H1 (cell line): ENCODE data around the gene WWP2. TPM values are rescaled to one million over a fixed set of nuclear protein-coding genes. Genes with fewer than 3 reads are reported as not detected.

Experiments used
- BACH1 ChIP-seq: IDR thresholded peaks from 2 replicates; pipeline ENCODE4 v1.6.1; 2012; ENCODE audit warnings: low read length, improper control_type of control experiment
- BRCA1 ChIP-seq: IDR thresholded peaks from 2 replicates; pipeline ENCODE4 v1.6.1; 2012; ENCODE audit warnings: low read depth, low read length, improper control_type of control experiment
- CBX5 ChIP-seq: fragments of 300-800, 300-1000 bp; sonication (generic); IDR thresholded peaks from 2 replicates; pipeline ENCODE4 v1.7.1; 2016; ENCODE audit warnings: antibody characterized with exemption, low read length, low read depth
- NANOG ChIP-seq: IDR thresholded peaks from 2 replicates; pipeline ENCODE4 v1.6.1; 2011; ENCODE audit warnings: low read length, low read depth, mild to moderate bottlenecking, inconsistent platforms; ENCODE audit not compliant: insufficient read depth, poor library complexity, severe bottlenecking
- NRF1 ChIP-seq: IDR thresholded peaks from 2 replicates; pipeline ENCODE4 v1.6.1; 2011; ENCODE audit warnings: mild to moderate bottlenecking, low read depth, low read length, improper control_type of control experiment
- RBBP5 ChIP-seq: IDR thresholded peaks from 2 replicates; pipeline ENCODE4 v1.7.1; 2012; ENCODE audit warnings: low read depth, mild to moderate bottlenecking, inconsistent platforms, low read length, moderate library complexity, borderline replicate concordance
- SIN3A ChIP-seq, 2 experiments: IDR thresholded peaks in 1 of 2; conservative IDR thresholded peaks in 1 of 2; 2 replicates each; pipeline ENCODE4 v1.6.1; 2011 to 2012; ENCODE audit warnings: low read length in 2 of 2, improper control_type of control experiment in 1 of 2, low read depth in 1 of 2, mild to moderate bottlenecking in 1 of 2
- SRF ChIP-seq: IDR thresholded peaks from 2 replicates; pipeline ENCODE4 v1.6.1; 2011; ENCODE audit warnings: mild to moderate bottlenecking, low read depth, low read length, moderate library complexity
- TAF7 ChIP-seq: optimal IDR thresholded peaks from 2 replicates; pipeline ENCODE3; 2011; ENCODE audit warnings: low read depth, mild to moderate bottlenecking, inconsistent platforms, low read length, moderate library complexity, borderline replicate concordance
- polyA plus RNA-seq, 7 experiments: library from polyadenylated mRNA; depleted of rRNA in 3 of 7; stranded (reverse) in 5 of 7; unstranded in 2 of 7; fragments of >200 nt in 5 of 7; fragments of 200-250 nt in 2 of 7; gene quantifications; 1 replicate in 5 of 7; 2 replicates in 1 of 7; 4 replicates in 1 of 7; pipeline versions ENCODE4 v1.2.1 to v1.2.3, GENCODE V29; 2011 to 2013; ENCODE audit warnings: missing spikeins in 2 of 7, mixed read lengths in 2 of 7
- total RNA-seq: library from RNA; stranded (reverse); fragmentation: NEBNext Ultra II Directional; extraction: Animal tissue kit (Norgen Biotek cat#: 25700); gene quantifications from 2 replicates; pipeline ENCODE4 v1.2.1, GENCODE V29; 2021
- TF ChIP-seq, protein P1 (sequence below): fragments of 300-600 bp; sonication (generic); IDR thresholded peaks from 2 replicates; pipeline ENCODE4 v1.7.1; 2012; ENCODE audit warnings: low read length, moderate library complexity, mild to moderate bottlenecking, inconsistent platforms; ENCODE audit not compliant: insufficient replicate concordance
- TF ChIP-seq, protein P2 (sequence below): IDR thresholded peaks from 2 replicates; pipeline ENCODE4 v1.6.1; 2012; ENCODE audit warnings: inconsistent platforms

WWP2 gene
- total and polyA plus RNA-seq, 2 of the 8 experiments (the other 6 are each of a cell fraction or from before 2014, with no cell fraction given) = 14.1 to 42.2 TPM

DNA sequence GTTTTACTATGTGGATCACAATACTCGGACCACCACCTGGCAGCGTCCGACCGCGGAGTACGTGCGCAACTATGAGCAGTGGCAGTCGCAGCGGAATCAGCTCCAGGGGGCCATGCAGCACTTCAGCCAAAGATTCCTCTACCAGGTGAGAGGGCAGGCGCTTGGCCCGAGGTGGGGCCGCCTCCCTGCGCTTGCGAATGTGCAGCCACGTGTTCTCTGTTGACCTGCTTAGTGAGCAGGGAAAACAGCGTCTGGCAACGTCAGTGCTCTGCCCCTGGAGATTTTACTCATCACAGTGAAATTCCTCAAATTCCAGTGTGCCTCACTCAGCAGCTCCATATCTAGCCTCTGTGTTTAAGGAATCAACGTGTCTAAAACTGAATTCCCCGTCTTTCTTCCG lies 155.6 kb downstream of the WWP2 start (continued):
- TF ChIP-seq TAF7 = no peak
- no peak for TF ChIP-seq NANOG
- TF ChIP-seq, protein P1, sequence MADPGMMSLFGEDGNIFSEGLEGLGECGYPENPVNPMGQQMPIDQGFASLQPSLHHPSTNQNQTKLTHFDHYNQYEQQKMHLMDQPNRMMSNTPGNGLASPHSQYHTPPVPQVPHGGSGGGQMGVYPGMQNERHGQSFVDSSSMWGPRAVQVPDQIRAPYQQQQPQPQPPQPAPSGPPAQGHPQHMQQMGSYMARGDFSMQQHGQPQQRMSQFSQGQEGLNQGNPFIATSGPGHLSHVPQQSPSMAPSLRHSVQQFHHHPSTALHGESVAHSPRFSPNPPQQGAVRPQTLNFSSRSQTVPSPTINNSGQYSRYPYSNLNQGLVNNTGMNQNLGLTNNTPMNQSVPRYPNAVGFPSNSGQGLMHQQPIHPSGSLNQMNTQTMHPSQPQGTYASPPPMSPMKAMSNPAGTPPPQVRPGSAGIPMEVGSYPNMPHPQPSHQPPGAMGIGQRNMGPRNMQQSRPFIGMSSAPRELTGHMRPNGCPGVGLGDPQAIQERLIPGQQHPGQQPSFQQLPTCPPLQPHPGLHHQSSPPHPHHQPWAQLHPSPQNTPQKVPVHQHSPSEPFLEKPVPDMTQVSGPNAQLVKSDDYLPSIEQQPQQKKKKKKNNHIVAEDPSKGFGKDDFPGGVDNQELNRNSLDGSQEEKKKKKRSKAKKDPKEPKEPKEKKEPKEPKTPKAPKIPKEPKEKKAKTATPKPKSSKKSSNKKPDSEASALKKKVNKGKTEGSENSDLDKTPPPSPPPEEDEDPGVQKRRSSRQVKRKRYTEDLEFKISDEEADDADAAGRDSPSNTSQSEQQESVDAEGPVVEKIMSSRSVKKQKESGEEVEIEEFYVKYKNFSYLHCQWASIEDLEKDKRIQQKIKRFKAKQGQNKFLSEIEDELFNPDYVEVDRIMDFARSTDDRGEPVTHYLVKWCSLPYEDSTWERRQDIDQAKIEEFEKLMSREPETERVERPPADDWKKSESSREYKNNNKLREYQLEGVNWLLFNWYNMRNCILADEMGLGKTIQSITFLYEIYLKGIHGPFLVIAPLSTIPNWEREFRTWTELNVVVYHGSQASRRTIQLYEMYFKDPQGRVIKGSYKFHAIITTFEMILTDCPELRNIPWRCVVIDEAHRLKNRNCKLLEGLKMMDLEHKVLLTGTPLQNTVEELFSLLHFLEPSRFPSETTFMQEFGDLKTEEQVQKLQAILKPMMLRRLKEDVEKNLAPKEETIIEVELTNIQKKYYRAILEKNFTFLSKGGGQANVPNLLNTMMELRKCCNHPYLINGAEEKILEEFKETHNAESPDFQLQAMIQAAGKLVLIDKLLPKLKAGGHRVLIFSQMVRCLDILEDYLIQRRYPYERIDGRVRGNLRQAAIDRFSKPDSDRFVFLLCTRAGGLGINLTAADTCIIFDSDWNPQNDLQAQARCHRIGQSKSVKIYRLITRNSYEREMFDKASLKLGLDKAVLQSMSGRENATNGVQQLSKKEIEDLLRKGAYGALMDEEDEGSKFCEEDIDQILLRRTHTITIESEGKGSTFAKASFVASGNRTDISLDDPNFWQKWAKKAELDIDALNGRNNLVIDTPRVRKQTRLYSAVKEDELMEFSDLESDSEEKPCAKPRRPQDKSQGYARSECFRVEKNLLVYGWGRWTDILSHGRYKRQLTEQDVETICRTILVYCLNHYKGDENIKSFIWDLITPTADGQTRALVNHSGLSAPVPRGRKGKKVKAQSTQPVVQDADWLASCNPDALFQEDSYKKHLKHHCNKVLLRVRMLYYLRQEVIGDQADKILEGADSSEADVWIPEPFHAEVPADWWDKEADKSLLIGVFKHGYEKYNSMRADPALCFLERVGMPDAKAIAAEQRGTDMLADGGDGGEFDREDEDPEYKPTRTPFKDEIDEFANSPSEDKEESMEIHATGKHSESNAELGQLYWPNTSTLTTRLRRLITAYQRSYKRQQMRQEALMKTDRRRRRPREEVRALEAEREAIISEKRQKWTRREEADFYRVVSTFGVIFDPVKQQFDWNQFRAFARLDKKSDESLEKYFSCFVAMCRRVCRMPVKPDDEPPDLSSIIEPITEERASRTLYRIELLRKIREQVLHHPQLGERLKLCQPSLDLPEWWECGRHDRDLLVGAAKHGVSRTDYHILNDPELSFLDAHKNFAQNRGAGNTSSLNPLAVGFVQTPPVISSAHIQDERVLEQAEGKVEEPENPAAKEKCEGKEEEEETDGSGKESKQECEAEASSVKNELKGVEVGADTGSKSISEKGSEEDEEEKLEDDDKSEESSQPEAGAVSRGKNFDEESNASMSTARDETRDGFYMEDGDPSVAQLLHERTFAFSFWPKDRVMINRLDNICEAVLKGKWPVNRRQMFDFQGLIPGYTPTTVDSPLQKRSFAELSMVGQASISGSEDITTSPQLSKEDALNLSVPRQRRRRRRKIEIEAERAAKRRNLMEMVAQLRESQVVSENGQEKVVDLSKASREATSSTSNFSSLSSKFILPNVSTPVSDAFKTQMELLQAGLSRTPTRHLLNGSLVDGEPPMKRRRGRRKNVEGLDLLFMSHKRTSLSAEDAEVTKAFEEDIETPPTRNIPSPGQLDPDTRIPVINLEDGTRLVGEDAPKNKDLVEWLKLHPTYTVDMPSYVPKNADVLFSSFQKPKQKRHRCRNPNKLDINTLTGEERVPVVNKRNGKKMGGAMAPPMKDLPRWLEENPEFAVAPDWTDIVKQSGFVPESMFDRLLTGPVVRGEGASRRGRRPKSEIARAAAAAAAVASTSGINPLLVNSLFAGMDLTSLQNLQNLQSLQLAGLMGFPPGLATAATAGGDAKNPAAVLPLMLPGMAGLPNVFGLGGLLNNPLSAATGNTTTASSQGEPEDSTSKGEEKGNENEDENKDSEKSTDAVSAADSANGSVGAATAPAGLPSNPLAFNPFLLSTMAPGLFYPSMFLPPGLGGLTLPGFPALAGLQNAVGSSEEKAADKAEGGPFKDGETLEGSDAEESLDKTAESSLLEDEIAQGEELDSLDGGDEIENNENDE = no peak
- TF ChIP-seq CBX5 = no peak
- no peak for TF ChIP-seq BRCA1
- TF ChIP-seq SIN3A (conservative IDR thresholded peaks at IDR 0.05 in 1 of 2, IDR thresholded peaks at IDR 0.05 in 1 of 2; ENCODE audit: low read depth in 1 of 2, low read length in 2 of 2) = peak in 1 of 2 experiments; percentile 77; a peak in 1 of 4 replicates
- TF ChIP-seq NRF1 = no peak
- no peak for TF ChIP-seq SRF
- no peak for TF ChIP-seq BACH1
- TF ChIP-seq RBBP5 = no peak
- TF ChIP-seq, protein P2, sequence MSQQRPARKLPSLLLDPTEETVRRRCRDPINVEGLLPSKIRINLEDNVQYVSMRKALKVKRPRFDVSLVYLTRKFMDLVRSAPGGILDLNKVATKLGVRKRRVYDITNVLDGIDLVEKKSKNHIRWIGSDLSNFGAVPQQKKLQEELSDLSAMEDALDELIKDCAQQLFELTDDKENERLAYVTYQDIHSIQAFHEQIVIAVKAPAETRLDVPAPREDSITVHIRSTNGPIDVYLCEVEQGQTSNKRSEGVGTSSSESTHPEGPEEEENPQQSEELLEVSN = peak; percentile 64; the same call in 1 of the 2 replicates
